ENCODE results near the gene CLDN16. TPM values are rescaled to one million over a fixed set of nuclear protein-coding genes. Genes with fewer than 3 reads are reported as not detected.

The CLDN16 gene
- total RNA-seq, 1 experiment from 2014 or later = not detected

DNA sequence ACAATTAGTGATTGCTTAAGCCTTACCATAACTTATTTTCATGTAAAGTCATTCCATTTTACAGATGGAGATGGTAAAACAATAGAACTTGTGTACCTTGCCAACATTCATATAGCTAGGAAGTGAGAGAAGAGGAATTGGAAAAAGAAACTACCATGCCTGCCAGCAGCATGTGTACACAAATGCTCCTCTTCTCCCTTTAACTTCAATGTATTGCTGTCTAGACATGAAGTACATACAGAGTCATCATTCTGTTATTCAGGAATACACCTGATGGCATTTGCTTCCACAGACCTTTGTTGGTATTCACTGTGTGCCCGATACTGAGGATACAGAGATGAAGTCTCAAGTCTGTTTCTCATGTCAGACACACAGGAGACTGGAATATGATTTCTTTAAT, 68.8 kb downstream of the CLDN16 start:
- Mint-ChIP-seq H3K9me3 (no peaks in the 10 kb centered on the region), H3K4me3 (no peak overlapping the region), H3K36me3 (no peaks in the 10 kb centered on the region), H3K4me1 (0 out of 2 replicates have a peak, but pooled peaks cover 3% of the 10 kb centered on the region), H3K27ac (no peak overlapping the region), H3K27me3 (ENCODE audit: low read depth) (no peaks in the 10 kb centered on the region)
- TF ChIP-seq ZNF219 (CRISPR knock-in tag; IDR thresholded peaks at IDR 0.05; ENCODE audit: borderline replicate concordance) = no peak
- TF ChIP-seq PREB (CRISPR knock-in tag; IDR thresholded peaks at IDR 0.05; ENCODE audit: borderline replicate concordance) = no peak
- no peak for TF ChIP-seq ATF1 (CRISPR knock-in tag; IDR thresholded peaks at IDR 0.05)
- no peak for TF ChIP-seq GRHL2 (CRISPR knock-in tag; IDR thresholded peaks at IDR 0.05; ENCODE audit: insufficient replicate concordance, severe bottlenecking)
- TF ChIP-seq ERG (CRISPR knock-in tag; IDR thresholded peaks at IDR 0.05) = no peak
- no peak for TF ChIP-seq STAT6 (CRISPR knock-in tag; conservative IDR thresholded peaks at IDR 0.05; ENCODE audit: low read depth)
- no peak for TF ChIP-seq RELA (CRISPR knock-in tag; IDR thresholded peaks at IDR 0.05; ENCODE audit: borderline replicate concordance)
- no peak for TF ChIP-seq ELF4 (CRISPR knock-in tag; IDR thresholded peaks at IDR 0.05; ENCODE audit: low read depth)
- ChIA-PET POLR2A (no interaction called here), CTCF (no interaction called here)
- DNase-seq (ENCODE audit: low spot score) (no peak), ATAC-seq (no peak)

GRCh38 chr3:190458040-190458439, 70.1 kb downstream of the CLDN16 start:
- Mint-ChIP-seq H3K27ac (no peak overlapping the region), H3K9me3 (no peaks in the 10 kb centered on the region), H3K4me1 (0 out of 2 replicates have a peak, but pooled peaks cover 3% of the 10 kb centered on the region), H3K27me3 (ENCODE audit: low read depth) (no peaks in the 10 kb centered on the region), H3K36me3 (no peaks in the 10 kb centered on the region), H3K4me3 (no peak overlapping the region)
- no peak for TF ChIP-seq ZBTB43 (CRISPR knock-in tag; IDR thresholded peaks at IDR 0.05)
- TF ChIP-seq FOXJ3 (CRISPR knock-in tag; IDR thresholded peaks at IDR 0.05; ENCODE audit: borderline replicate concordance) = no peak
- no peak for TF ChIP-seq GRHL2 (CRISPR knock-in tag; IDR thresholded peaks at IDR 0.05; ENCODE audit: insufficient replicate concordance, severe bottlenecking)
- TF ChIP-seq NR3C1 (CRISPR knock-in tag; conservative IDR thresholded peaks at IDR 0.05; ENCODE audit: low read depth) = no peak
- TF ChIP-seq SOX15 (CRISPR knock-in tag; IDR thresholded peaks at IDR 0.05) = no peak
- TF ChIP-seq ZNF396 (CRISPR knock-in tag; IDR thresholded peaks at IDR 0.05; ENCODE audit: borderline replicate concordance) = no peak
- TF ChIP-seq USF2 (CRISPR knock-in tag; IDR thresholded peaks at IDR 0.05) = no peak
- no peak for TF ChIP-seq IRF2 (CRISPR knock-in tag; IDR thresholded peaks at IDR 0.05; ENCODE audit: borderline replicate concordance, low read depth)
- TF ChIP-seq, protein P1, sequence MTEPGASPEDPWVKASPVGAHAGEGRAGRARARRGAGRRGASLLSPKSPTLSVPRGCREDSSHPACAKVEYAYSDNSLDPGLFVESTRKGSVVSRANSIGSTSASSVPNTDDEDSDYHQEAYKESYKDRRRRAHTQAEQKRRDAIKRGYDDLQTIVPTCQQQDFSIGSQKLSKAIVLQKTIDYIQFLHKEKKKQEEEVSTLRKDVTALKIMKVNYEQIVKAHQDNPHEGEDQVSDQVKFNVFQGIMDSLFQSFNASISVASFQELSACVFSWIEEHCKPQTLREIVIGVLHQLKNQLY (CRISPR knock-in tag; IDR thresholded peaks at IDR 0.05) = no peak
- no peak for TF ChIP-seq RORB (CRISPR knock-in tag; IDR thresholded peaks at IDR 0.05)
- no peak for TF ChIP-seq ZNF423 (CRISPR knock-in tag; IDR thresholded peaks at IDR 0.05)
- no peak for TF ChIP-seq ZNF232 (CRISPR knock-in tag; IDR thresholded peaks at IDR 0.05)
- CTCF ChIA-PET = no interaction called here
- ATAC-seq = peak; percentile 50; the same call in 1 of the 2 replicates
- no peak for DNase-seq (ENCODE audit: low spot score)
- POLR2A ChIA-PET = no interaction called here

Other genes starting within 250 kb of the CLDN16 start
- 4.4 to 5.9 TPM (median 5.7 TPM) in 3 replicates for gene CLDN1, start 65.7 kb upstream of the CLDN16 start, total RNA-seq (2021)
- not detected in 3 replicates for gene TMEM207, start 61.7 kb downstream of the CLDN16 start, total RNA-seq (2021)
- gene IL1RAP, start 125.9 kb downstream of the CLDN16 start, total RNA-seq (2021) = 4.5 to 5.7 TPM (median 4.5 TPM) in 3 replicates

Data from WTC11 (cell line).